CD4-positive, alpha-beta T cell (primary cell): ENCODE data around the gene PRKN. TPM values are rescaled to one million over a fixed set of nuclear protein-coding genes. Genes with fewer than 3 reads are reported as not detected.

Experiments
- ATAC-seq: fragments of 200-7000 bp; cut with Tn5 transposase; one replicate; pipeline ENCODE4 v1.10.0; 2022; ENCODE audit warnings: mild to moderate bottlenecking; ENCODE audit not compliant: poor library complexity
- CTCF ChIA-PET: fragments of 350-600 bp; sonication (Branson Sonifier 250); formaldehyde crosslinking; loops from one replicate; lab custom pipeline; 2021; ENCODE audit warnings: antibody characterized with exemption, inconsistent platforms; lab: Charles Lee
- POLR2A ChIA-PET: fragments of 350-600 bp; sonication (Branson Sonifier 250); formaldehyde crosslinking; loops from one replicate; lab custom pipeline; 2021; ENCODE audit warnings: antibody characterized with exemption, inconsistent platforms; lab: Charles Lee
- DNase-seq, 14 experiments: peaks; one replicate each; pipeline ENCODE4 v3.0.0-alpha.2; 2013 to 2020; ENCODE audit warnings: mixed read lengths in 2 of 14
- H3K27ac ChIP-seq, 2 donors: one replicate each; pipeline versions ENCODE4 v1.5.1 to v1.7.0; 2013; ENCODE audit warnings: low read length in 2 of 2, low read depth in 1 of 2, mild to moderate bottlenecking in 1 of 2
- H3K27me3 ChIP-seq, 2 experiments: 1 replicate in 1 of 2; 2 replicates in 1 of 2; pipeline versions ENCODE4 v1.6.1 to v1.7.0; 2013; ENCODE audit warnings: low read length in 2 of 2, control low read depth in 1 of 2, mild to moderate bottlenecking in 1 of 2, moderate library complexity in 1 of 2; ENCODE audit not compliant: insufficient read depth in 2 of 2, control insufficient read depth in 1 of 2
- H3K36me3 ChIP-seq: one replicate; pipeline ENCODE4 v1.6.1; 2013; ENCODE audit warnings: low read length, control low read depth; ENCODE audit not compliant: insufficient read depth
- H3K4me1 ChIP-seq: one replicate; pipeline ENCODE4 v1.6.1; 2013; ENCODE audit warnings: low read length, control low read depth; ENCODE audit not compliant: insufficient read depth
- H3K4me3 ChIP-seq: one replicate; pipeline ENCODE4 v1.5.1; 2013; ENCODE audit warnings: mild to moderate bottlenecking, low read length, moderate library complexity
- H3K9me3 ChIP-seq, 2 experiments: 1 replicate in 1 of 2; 2 replicates in 1 of 2; pipeline versions ENCODE4 v1.6.1 to v1.7.0; 2013; ENCODE audit warnings: low read length in 2 of 2, mild to moderate bottlenecking in 2 of 2, control low read depth in 1 of 2, moderate library complexity in 1 of 2; ENCODE audit not compliant: control insufficient read depth in 1 of 2, insufficient read depth in 1 of 2
- H3K27ac Mint-ChIP-seq: one replicate; pipeline ENCODE4 v1.8.0; 2020; ENCODE audit warnings: mixed read lengths
- H3K27me3 Mint-ChIP-seq: one replicate; pipeline ENCODE4 v1.8.0; 2021; ENCODE audit warnings: mixed read lengths
- H3K36me3 Mint-ChIP-seq: one replicate; pipeline ENCODE4 v1.8.0; 2021; ENCODE audit warnings: low read depth, mixed read lengths
- H3K4me1 Mint-ChIP-seq: one replicate; pipeline ENCODE4 v1.8.0; 2021; ENCODE audit warnings: low read depth, mixed read lengths
- H3K4me3 Mint-ChIP-seq: one replicate; pipeline ENCODE4 v1.8.0; 2020; ENCODE audit warnings: mild to moderate bottlenecking, mixed read lengths
- H3K9me3 Mint-ChIP-seq: one replicate; pipeline ENCODE4 v1.8.0; 2020; ENCODE audit warnings: mixed read lengths
- CTCF ChIP-seq: fragments of 200-600 bp; IDR thresholded peaks from one replicate; pipeline ENCODE4 v1.8.0; 2022; ENCODE audit warnings: antibody characterized with exemption, mild to moderate bottlenecking
- intact Hi-C, 2 experiments: fragments of 100-400 bp; cut with DNase I in 1 of 2; cut with micrococcal nuclease in 1 of 2; formaldehyde crosslinking; loops; one replicate each; pipeline versions ENCODE4 v1.15.1 to v1.9.0; 2023 to 2025; cut with DNase I, micrococcal nuclease
- total RNA-seq, 174 experiments: library from RNA in 2 of 174; stranded (reverse) in 2 of 174; gene quantifications; one replicate each; pipeline ENCODE4 v1.2.3 and lab custom pipeline; 2021 to 2026

The PRKN gene
- total RNA-seq, 2 experiments from 2014 or later, result 5.2 to 5.4 TPM

- no peak for TF ChIP-seq CTCF
- no peak overlapping the region for H3K27ac ChIP-seq
These were observed 1086.4 kb downstream of the PRKN start for GRCh38 chr6:161641175-161641574.

GRCh38 chr6:161639772-161640171 is 1087.8 kb downstream of the PRKN start:
- no peaks in the 10 kb centered on the region for H3K27me3 Mint-ChIP-seq
- intact Hi-C loops, result no loop called here
- H3K36me3 Mint-ChIP-seq, result no peaks in the 10 kb centered on the region
- no peak overlapping the region for H3K27ac Mint-ChIP-seq
- no peak overlapping the region for H3K4me3 ChIP-seq
- H3K9me3 ChIP-seq, result peaks cover 0 to 4% of the 10 kb centered on the region in 2 experiments
- no peaks in the 10 kb centered on the region for H3K27me3 ChIP-seq
- H3K27ac ChIP-seq, result no peak overlapping the region
- TF ChIP-seq CTCF, result no peak
- ChIA-PET CTCF (no interaction called here), POLR2A (no interaction called here)
- no peaks in the 10 kb centered on the region for H3K4me1 ChIP-seq
- H3K4me3 Mint-ChIP-seq, result no peak overlapping the region
- DNase-seq (no peak), ATAC-seq (no peak)
- H3K36me3 ChIP-seq, result no peaks in the 10 kb centered on the region
- no peaks in the 10 kb centered on the region for H3K4me1 Mint-ChIP-seq
- peaks cover 2% of the 10 kb centered on the region for H3K9me3 Mint-ChIP-seq

More at GRCh38 chr6:161641175-161641574, 1086.4 kb downstream of the PRKN start:
- H3K27me3 ChIP-seq, result no peaks in the 10 kb centered on the region
- ChIA-PET POLR2A (no interaction called here), CTCF (interaction anchor here (1.5 kb wide), 1 partner anchor 37 kb away, joined by 3 read pairs; no protein-coding TSS in a partner anchor)
- Mint-ChIP-seq H3K36me3 (no peaks in the 10 kb centered on the region), H3K9me3 (peaks cover 5% of the 10 kb centered on the region), H3K4me3 (no peak overlapping the region), H3K27me3 (no peaks in the 10 kb centered on the region), H3K4me1 (no peaks in the 10 kb centered on the region), H3K27ac (no peak overlapping the region)
- no peak for ATAC-seq
- intact Hi-C loops, result no loop called here
- no peaks in the 10 kb centered on the region for H3K36me3 ChIP-seq
- H3K4me1 ChIP-seq, result no peaks in the 10 kb centered on the region
- peaks cover 0 to 9% of the 10 kb centered on the region in 2 experiments for H3K9me3 ChIP-seq
- no peak overlapping the region for H3K4me3 ChIP-seq
- no peak for DNase-seq

GRCh38 chr6:161637658-161638057 is 1089.9 kb downstream of the PRKN start:
- Mint-ChIP-seq H3K4me3 (no peak overlapping the region), H3K27me3 (no peaks in the 10 kb centered on the region), H3K9me3 (peaks cover 2% of the 10 kb centered on the region), H3K36me3 (no peaks in the 10 kb centered on the region), H3K4me1 (no peaks in the 10 kb centered on the region), H3K27ac (no peak overlapping the region)
- peaks cover 0 to 4% of the 10 kb centered on the region in 2 experiments for H3K9me3 ChIP-seq
- no peaks in the 10 kb centered on the region for H3K27me3 ChIP-seq
- intact Hi-C loops, result no loop called here
- no peak for DNase-seq
- no peaks in the 10 kb centered on the region for H3K4me1 ChIP-seq
- no peak overlapping the region for H3K27ac ChIP-seq
- ATAC-seq, result no peak
- POLR2A ChIA-PET, result no interaction called here
- no peak for TF ChIP-seq CTCF
- no peaks in the 10 kb centered on the region for H3K36me3 ChIP-seq
- CTCF ChIA-PET, result no interaction called here
- no peak overlapping the region for H3K4me3 ChIP-seq
